HG02840 (cell line): ENCODE measurements around the gene SDK2.

Experiments used
- ATAC-seq: cut with Tn5 transposase; IDR thresholded peaks from one replicate; pipeline ENCODE4 v1.9.1; 2021; ENCODE audit warnings: mild to moderate bottlenecking, moderate library complexity, moderate number of reproducible peaks; ENCODE audit not compliant: unreplicated experiment, low FRiP score

SDK2 gene

GRCh38 chr17:73612031-73612472 is 32.2 kb downstream of the SDK2 start:
- ATAC-seq, result no peak

- ATAC-seq, result no peak
Observed at GRCh38 chr17:73611630-73612029, 32.6 kb downstream of the SDK2 start.

- no peak for ATAC-seq
Observed at GRCh38 chr17:73610331-73610911, 33.8 kb downstream of the SDK2 start.

- ATAC-seq, result no peak
Observed at GRCh38 chr17:73609758-73610157, 34.5 kb downstream of the SDK2 start.

GRCh38 chr17:73609060-73609459 is 35.2 kb downstream of the SDK2 start:
- ATAC-seq, result no peak

GRCh38 chr17:73605444-73605843 is 38.8 kb downstream of the SDK2 start:
- ATAC-seq, result no peak

GRCh38 chr17:73604476-73604875 is 39.8 kb downstream of the SDK2 start:
- no peak for ATAC-seq

- ATAC-seq, result no peak
Observed at GRCh38 chr17:73603971-73604370, 40.3 kb downstream of the SDK2 start.

- no peak for ATAC-seq
Observed at GRCh38 chr17:73600103-73600871, 44.0 kb downstream of the SDK2 start.

- ATAC-seq, result no peak
Observed at GRCh38 chr17:73599599-73599998, 44.6 kb downstream of the SDK2 start.

GRCh38 chr17:73598212-73598611 is 46.0 kb downstream of the SDK2 start:
- no peak for ATAC-seq

- no peak for ATAC-seq
Observed at GRCh38 chr17:73595931-73596330, 48.3 kb downstream of the SDK2 start.

GRCh38 chr17:73595479-73595878 is 48.8 kb downstream of the SDK2 start:
- no peak for ATAC-seq

GRCh38 chr17:73595068-73595467 is 49.2 kb downstream of the SDK2 start:
- ATAC-seq, result no peak

- ATAC-seq, result no peak
Observed at GRCh38 chr17:73594598-73594997, 49.6 kb downstream of the SDK2 start.

GRCh38 chr17:73594025-73594424 is 50.2 kb downstream of the SDK2 start:
- ATAC-seq, result no peak

- ATAC-seq, result no peak
Observed at GRCh38 chr17:73593249-73593965, 50.8 kb downstream of the SDK2 start.

GRCh38 chr17:73592501-73592961 is 51.7 kb downstream of the SDK2 start:
- ATAC-seq, result no peak

GRCh38 chr17:73592079-73592415 is 52.2 kb downstream of the SDK2 start:
- no peak for ATAC-seq

- peak; percentile 64 for ATAC-seq
Observed at GRCh38 chr17:73591296-73592078, 52.8 kb downstream of the SDK2 start.
